GM18520 (cell line): ENCODE data around the gene CDC34.
"Not testable (repeated sequence)": the region's sequence is repeated elsewhere in the genome, so short reads cannot be mapped to it uniquely, and the experiment has no call there.

Experiments used
- ATAC-seq: cut with Tn5 transposase; IDR thresholded peaks from one replicate; pipeline ENCODE4 v1.9.1; 2021; ENCODE audit not compliant: unreplicated experiment

Gene CDC34

GRCh38 chr19:572140-572742, 40.7 kb downstream of the CDC34 start, which contains the start of gene BSG:
Gene BSG, plus strand, starts transcription at chr19:572596. Its CDS starts 39 bp downstream, at chr19:572635.
- ATAC-seq, result peak; percentile 71

- ATAC-seq, result peak; percentile 17
These were observed 41.4 kb downstream of the CDC34 start for GRCh38 chr19:572743-573518.

- ATAC-seq, result no peak
These were observed 41.9 kb downstream of the CDC34 start for GRCh38 chr19:573519-573825.

GRCh38 chr19:574658-575526, 43.3 kb downstream of the CDC34 start:
- ATAC-seq, result no peak

GRCh38 chr19:575527-576506, 44.3 kb downstream of the CDC34 start:
- no peak for ATAC-seq

GRCh38 chr19:576768-577438, 45.3 kb downstream of the CDC34 start:
- no peak for ATAC-seq

- no peak for ATAC-seq
These were observed 46.2 kb downstream of the CDC34 start for GRCh38 chr19:577439-578392.

- no peak for ATAC-seq
These were observed 47.7 kb downstream of the CDC34 start for GRCh38 chr19:579111-579841.

GRCh38 chr19:579842-580155, 48.2 kb downstream of the CDC34 start:
- no peak for ATAC-seq

- ATAC-seq, result no peak
These were observed 48.8 kb downstream of the CDC34 start for GRCh38 chr19:580274-580835.

- no peak for ATAC-seq
These were observed 50.0 kb downstream of the CDC34 start for GRCh38 chr19:581399-582111.

GRCh38 chr19:582497-583197, 51.1 kb downstream of the CDC34 start:
- ATAC-seq, result no peak

- no peak for ATAC-seq
These were observed 51.8 kb downstream of the CDC34 start for GRCh38 chr19:583198-583967.

GRCh38 chr19:583968-584239, 52.3 kb downstream of the CDC34 start:
- ATAC-seq, result no peak

- ATAC-seq, result no peak
These were observed 52.9 kb downstream of the CDC34 start for GRCh38 chr19:584240-585001.

GRCh38 chr19:585146-585545, 53.6 kb downstream of the CDC34 start:
- ATAC-seq, result not testable (repeated sequence)
